Liver (tissue), 9 donors: ENCODE data around the gene OR8B4. TPM values are rescaled to one million over a fixed set of nuclear protein-coding genes. Genes with fewer than 3 reads are reported as not detected.

ENCODE experiments used
- DNase-seq: peaks from one replicate; pipeline ENCODE4 v3.0.0-alpha.2; 2017; ENCODE audit warnings: low spot score
- H3K27ac ChIP-seq, 2 donors: one replicate each; pipeline ENCODE4 v1.7.0; 2013; ENCODE audit warnings: inconsistent platforms in 2 of 2, low read length in 2 of 2, control low read depth in 1 of 2, low read depth in 1 of 2, mild to moderate bottlenecking in 1 of 2
- H3K27me3 ChIP-seq, 4 donors: one replicate each; pipeline versions ENCODE4 v1.6.1 to v1.7.0; 2013; ENCODE audit warnings: low read length in 3 of 4, inconsistent platforms in 1 of 4, mild to moderate bottlenecking in 1 of 4, moderate library complexity in 1 of 4; ENCODE audit not compliant: control insufficient read depth in 4 of 4, insufficient read depth in 4 of 4
- H3K36me3 ChIP-seq, 4 donors: one replicate each; pipeline versions ENCODE4 v1.6.1 to v1.7.0; 2013; ENCODE audit warnings: low read length in 3 of 4, mild to moderate bottlenecking in 3 of 4, low read depth in 1 of 4, moderate library complexity in 1 of 4; ENCODE audit not compliant: control insufficient read depth in 4 of 4, insufficient read depth in 3 of 4
- H3K4me1 ChIP-seq, 4 donors: one replicate each; pipeline versions ENCODE4 v1.6.1 to v1.7.0; 2013; ENCODE audit warnings: low read length in 3 of 4, mild to moderate bottlenecking in 3 of 4, moderate library complexity in 1 of 4; ENCODE audit not compliant: control insufficient read depth in 4 of 4, insufficient read depth in 4 of 4
- H3K4me3 ChIP-seq, 3 donors: one replicate each; pipeline versions ENCODE4 v1.6.1 to v1.7.0; 2013; ENCODE audit warnings: low read length in 3 of 3, control low read depth in 1 of 3, low read depth in 1 of 3, mild to moderate bottlenecking in 1 of 3
- H3K9ac ChIP-seq, 2 donors: one replicate each; pipeline ENCODE4 v1.7.0; 2013; ENCODE audit warnings: low read length in 2 of 2, mild to moderate bottlenecking in 2 of 2, moderate library complexity in 2 of 2, control low read depth in 1 of 2, low read depth in 1 of 2
- H3K9me3 ChIP-seq, 4 donors: one replicate each; pipeline versions ENCODE4 v1.6.1 to v1.7.0; 2013; ENCODE audit warnings: low read length in 3 of 4; ENCODE audit not compliant: control insufficient read depth in 4 of 4
- ATF3 ChIP-seq: IDR thresholded peaks from 2 replicates; pipeline ENCODE4 v1.6.1; 2016; ENCODE audit warnings: antibody characterized with exemption
- CTCF ChIP-seq: fragments of 150-350 bp; IDR thresholded peaks from 2 replicates; pipeline ENCODE4 v1.5.1; 2017; ENCODE audit warnings: improper control_type of control experiment, low read depth, low read length; ENCODE audit not compliant: missing input control
- EGR1 ChIP-seq, 2 donors: IDR thresholded peaks; 2 replicates each; pipeline ENCODE4 v1.6.1; 2016 to 2018; ENCODE audit warnings: antibody characterized with exemption in 2 of 2, low read depth in 2 of 2
- FOXA1 ChIP-seq: IDR thresholded peaks from 2 replicates; pipeline ENCODE4 v1.6.1; 2016; ENCODE audit warnings: antibody characterized with exemption
- FOXA2 ChIP-seq: IDR thresholded peaks from 2 replicates; pipeline ENCODE4 v1.6.1; 2016; ENCODE audit warnings: antibody characterized with exemption
- GABPA ChIP-seq, 2 donors: IDR thresholded peaks in 1 of 2; conservative IDR thresholded peaks in 1 of 2; 2 replicates each; pipeline ENCODE4 v1.6.1; 2016; ENCODE audit warnings: antibody characterized with exemption in 2 of 2, mild to moderate bottlenecking in 1 of 2, moderate library complexity in 1 of 2
- HNF4A ChIP-seq, 2 donors: conservative IDR thresholded peaks; 2 replicates each; pipeline ENCODE4 v1.6.1; 2016; ENCODE audit warnings: antibody characterized with exemption in 2 of 2, mild to moderate bottlenecking in 2 of 2
- HNF4G ChIP-seq: IDR thresholded peaks from 2 replicates; pipeline ENCODE4 v1.6.1; 2016; ENCODE audit warnings: antibody characterized with exemption
- JUND ChIP-seq, 2 donors: IDR thresholded peaks; 2 replicates each; pipeline ENCODE4 v1.6.1; 2016; ENCODE audit warnings: antibody characterized with exemption in 2 of 2
- MAX ChIP-seq: IDR thresholded peaks from 2 replicates; pipeline ENCODE4 v1.6.1; 2016; ENCODE audit warnings: antibody characterized with exemption
- NR2F2 ChIP-seq: IDR thresholded peaks from 2 replicates; pipeline ENCODE4 v1.6.1; 2016; ENCODE audit warnings: antibody characterized with exemption
- RAD21 ChIP-seq, 2 donors: IDR thresholded peaks; 2 replicates each; pipeline ENCODE4 v1.6.1; 2016; ENCODE audit warnings: antibody characterized with exemption in 2 of 2, mild to moderate bottlenecking in 2 of 2
- REST ChIP-seq: IDR thresholded peaks from 2 replicates; pipeline ENCODE4 v1.6.1; 2016; ENCODE audit warnings: antibody characterized with exemption, mild to moderate bottlenecking
- SP1 ChIP-seq: IDR thresholded peaks from 2 replicates; pipeline ENCODE4 v1.6.1; 2018; ENCODE audit warnings: antibody characterized with exemption, mild to moderate bottlenecking
- TAF1 ChIP-seq: conservative IDR thresholded peaks from 2 replicates; pipeline ENCODE4 v1.6.1; 2016; ENCODE audit warnings: antibody characterized with exemption, mild to moderate bottlenecking
- YY1 ChIP-seq: IDR thresholded peaks from 2 replicates; pipeline ENCODE4 v1.6.1; 2016; ENCODE audit warnings: antibody characterized with exemption, mild to moderate bottlenecking
- ZBTB33 ChIP-seq: IDR thresholded peaks from 2 replicates; pipeline ENCODE4 v1.6.1; 2016; ENCODE audit warnings: antibody characterized with exemption
- WGBS: extraction: QIAGEN DNeasy Blood & Tissue Kit; methylation state at CpG from one replicate; pipeline ENCODE4 v1.1.7; 2013; 5-methylcytosine and 5-hydroxymethylcytosine counted together
- polyA plus RNA-seq, 2 donors: library from polyadenylated mRNA; stranded (reverse) in 1 of 2; unstranded in 1 of 2; fragments of 200-250 nt in 1 of 2; fragments of >200 nt in 1 of 2; fragmentation: Nextera tagmentation in 1 of 2; extraction: Ambion mirVana in 1 of 2; gene quantifications; one replicate each; pipeline versions ENCODE4 v1.2.1 to v1.2.3, GENCODE V29; 2013 to 2015
- total RNA-seq, 2 donors: library from RNA; depleted of rRNA; stranded (reverse); fragments of >200 nt; gene quantifications; one replicate each; pipeline ENCODE4 v1.2.3, GENCODE V29; 2014
- donor health status: healthy.
- donor health status: healthy.
- donor health status: healthy.
- donor health status: healthy.
- donor health status: healthy.

Gene OR8B4
- total and polyA plus RNA-seq, 4 donors = not detected

- 77% methylated on average over 4 of the region's 4 CpGs for WGBS
- TF ChIP-seq EGR1 (IDR thresholded peaks at IDR 0.05; ENCODE audit: low read depth in 2 of 2) (no peak), JUND (IDR thresholded peaks at IDR 0.05) (no peak), RAD21 (IDR thresholded peaks at IDR 0.05) (no peak), CTCF (no peak), GABPA (IDR thresholded peaks at IDR 0.05 in 1 of 2, conservative IDR thresholded peaks at IDR 0.05 in 1 of 2) (no peak), MAX (no peak), TAF1 (no peak), FOXA2 (no peak), NR2F2 (no peak), SP1 (no peak), REST (no peak), YY1 (no peak), ATF3 (no peak), ZBTB33 (no peak), FOXA1 (no peak)
- no peak overlapping the region for H3K27ac ChIP-seq
Observed at GRCh38 chr11:124440608-124441007, 15.9 kb upstream of the OR8B4 start.

GRCh38 chr11:124434699-124435098 is 10.0 kb upstream of the OR8B4 start:
- H3K27me3 ChIP-seq = peaks cover 0 to 13% (median 0%) of the 10 kb centered on the region in 4 donors
- peaks cover 0 to 11% (median 0%) of the 10 kb centered on the region in 4 donors for H3K9me3 ChIP-seq
- no peak overlapping the region for H3K4me3 ChIP-seq
- H3K36me3 ChIP-seq = no peaks in the 10 kb centered on the region
- H3K9ac ChIP-seq = no peak overlapping the region
- 84% methylated on average over 2 of the region's 2 CpGs for WGBS
- no peak for DNase-seq
- no peak overlapping the region for H3K27ac ChIP-seq
- H3K4me1 ChIP-seq = no peaks in the 10 kb centered on the region
- TF ChIP-seq NR2F2 (no peak), FOXA1 (no peak), HNF4G (no peak), EGR1 (IDR thresholded peaks at IDR 0.05; ENCODE audit: low read depth in 2 of 2) (no peak), FOXA2 (no peak), CTCF (no peak), HNF4A (conservative IDR thresholded peaks at IDR 0.05) (no peak), ZBTB33 (no peak)

More at GRCh38 chr11:124440608-124441007, 15.9 kb upstream of the OR8B4 start:
- Histone ChIP-seq H3K9me3 (peaks cover 0 to 2% (median 0%) of the 10 kb centered on the region in 4 donors), H3K4me3 (no peak overlapping the region), H3K9ac (no peak overlapping the region), H3K27me3 (peaks cover 0 to 6% (median 0%) of the 10 kb centered on the region in 4 donors), H3K4me1 (no peaks in the 10 kb centered on the region), H3K36me3 (no peaks in the 10 kb centered on the region)
- no peak for DNase-seq
